Body of pancreas (tissue), 4 donors: ENCODE data around the gene SLC5A4.

Source experiments
- POLR2A ChIP-seq, 3 donors: fragments of 450-650 bp; IDR thresholded peaks; one replicate each; pipeline ENCODE4 v1.6.1; 2016; ENCODE audit warnings: antibody characterized with exemption in 3 of 3, mild to moderate bottlenecking in 2 of 3
- TF ChIP-seq, protein P1 (sequence below), 7 experiments: fragments of 450-650 bp in 4 of 7; fragments of 200-600 bp in 3 of 7; sonication (generic) in 3 of 7; IDR thresholded peaks; one replicate each; pipeline ENCODE4 v1.5.1; 2016 to 2019; ENCODE audit warnings: antibody characterized with exemption in 7 of 7

DNA sequence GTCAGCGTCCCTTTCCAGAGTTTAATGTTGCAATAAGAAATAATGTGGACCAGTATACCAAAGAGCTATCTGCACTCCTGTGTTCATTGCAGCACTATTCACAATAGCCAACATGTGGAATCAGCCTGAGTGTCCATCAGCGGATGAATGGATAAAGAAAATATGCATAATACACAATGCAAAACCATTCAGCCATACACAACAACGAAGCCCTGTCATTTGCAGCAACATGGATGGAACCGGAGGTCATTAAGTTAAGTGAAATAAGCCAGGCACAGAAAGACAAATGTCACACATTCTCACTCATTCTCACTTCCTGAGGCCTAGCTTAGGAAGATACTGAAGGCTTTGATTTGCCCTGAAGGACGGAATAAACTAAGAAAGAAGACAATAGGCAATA lies 22.1 kb downstream of the SLC5A4 start:
- no peak for TF ChIP-seq POLR2A (IDR thresholded peaks at IDR 0.05)
- TF ChIP-seq, protein P1, sequence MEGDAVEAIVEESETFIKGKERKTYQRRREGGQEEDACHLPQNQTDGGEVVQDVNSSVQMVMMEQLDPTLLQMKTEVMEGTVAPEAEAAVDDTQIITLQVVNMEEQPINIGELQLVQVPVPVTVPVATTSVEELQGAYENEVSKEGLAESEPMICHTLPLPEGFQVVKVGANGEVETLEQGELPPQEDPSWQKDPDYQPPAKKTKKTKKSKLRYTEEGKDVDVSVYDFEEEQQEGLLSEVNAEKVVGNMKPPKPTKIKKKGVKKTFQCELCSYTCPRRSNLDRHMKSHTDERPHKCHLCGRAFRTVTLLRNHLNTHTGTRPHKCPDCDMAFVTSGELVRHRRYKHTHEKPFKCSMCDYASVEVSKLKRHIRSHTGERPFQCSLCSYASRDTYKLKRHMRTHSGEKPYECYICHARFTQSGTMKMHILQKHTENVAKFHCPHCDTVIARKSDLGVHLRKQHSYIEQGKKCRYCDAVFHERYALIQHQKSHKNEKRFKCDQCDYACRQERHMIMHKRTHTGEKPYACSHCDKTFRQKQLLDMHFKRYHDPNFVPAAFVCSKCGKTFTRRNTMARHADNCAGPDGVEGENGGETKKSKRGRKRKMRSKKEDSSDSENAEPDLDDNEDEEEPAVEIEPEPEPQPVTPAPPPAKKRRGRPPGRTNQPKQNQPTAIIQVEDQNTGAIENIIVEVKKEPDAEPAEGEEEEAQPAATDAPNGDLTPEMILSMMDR (IDR thresholded peaks at IDR 0.05) = no peak
